Dedifferentiated amniotic fluid mesenchymal stem cell (primary cell): ENCODE data around the gene RPL19.

ENCODE experiments used
- DNase-seq: peaks from one replicate; pipeline ENCODE4 v3.0.0-alpha.2; 2016; ENCODE audit errors: extremely low spot score

Gene RPL19

GRCh38 chr17:39197380-39198185 is 2.5 kb upstream of the RPL19 start, which contains the start of gene CACNB1:
Gene CACNB1, minus strand, starts transcription at chr17:39197669. Its CDS starts 174 bp downstream, at chr17:39197495.
- DNase-seq: peak; percentile 73

- DNase-seq: no peak
Observed at GRCh38 chr17:39198186-39198566, 1.9 kb upstream of the RPL19 start.

DNA sequence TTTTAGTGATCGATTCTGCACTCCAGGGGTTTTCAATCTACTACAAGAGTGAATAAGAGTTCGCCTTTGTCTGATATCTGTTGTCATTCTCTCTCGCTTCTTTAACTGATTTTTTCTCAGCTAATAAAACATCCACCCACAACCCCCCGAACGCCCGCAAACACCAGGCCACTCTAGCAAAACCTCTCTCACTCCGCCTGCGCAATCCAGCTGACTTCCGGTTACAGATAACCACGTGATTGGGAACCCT is 338 bp upstream of the RPL19 start:
- peak; percentile 95 for DNase-seq

DNA sequence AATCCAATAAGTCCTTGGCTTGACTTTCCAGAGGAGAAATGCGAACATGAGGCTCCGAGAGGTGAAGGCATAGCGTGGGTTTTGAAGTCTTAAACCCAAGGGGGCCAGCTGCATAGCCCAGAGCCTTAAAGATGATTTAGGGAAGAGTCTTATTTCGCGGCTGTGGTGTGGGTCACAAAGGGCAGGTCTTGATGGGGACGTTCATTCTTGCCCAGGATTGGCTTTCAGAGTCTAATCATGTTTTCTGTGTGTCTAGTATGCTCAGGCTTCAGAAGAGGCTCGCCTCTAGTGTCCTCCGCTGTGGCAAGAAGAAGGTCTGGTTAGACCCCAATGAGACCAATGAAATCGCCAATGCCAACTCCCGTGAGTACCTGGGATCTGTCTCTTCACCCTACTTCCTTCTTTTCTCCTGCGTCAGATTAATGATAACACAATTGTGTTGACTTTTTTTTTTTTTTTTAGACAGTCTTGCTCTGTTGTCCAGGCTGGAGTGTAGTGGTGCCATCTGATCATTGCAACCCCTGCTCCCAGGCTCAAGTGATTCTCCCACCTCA is 951 bp downstream of the RPL19 start:
- no peak for DNase-seq

GRCh38 chr17:39204245-39204644 is 4.2 kb downstream of the RPL19 start:
- no peak for DNase-seq

DNA sequence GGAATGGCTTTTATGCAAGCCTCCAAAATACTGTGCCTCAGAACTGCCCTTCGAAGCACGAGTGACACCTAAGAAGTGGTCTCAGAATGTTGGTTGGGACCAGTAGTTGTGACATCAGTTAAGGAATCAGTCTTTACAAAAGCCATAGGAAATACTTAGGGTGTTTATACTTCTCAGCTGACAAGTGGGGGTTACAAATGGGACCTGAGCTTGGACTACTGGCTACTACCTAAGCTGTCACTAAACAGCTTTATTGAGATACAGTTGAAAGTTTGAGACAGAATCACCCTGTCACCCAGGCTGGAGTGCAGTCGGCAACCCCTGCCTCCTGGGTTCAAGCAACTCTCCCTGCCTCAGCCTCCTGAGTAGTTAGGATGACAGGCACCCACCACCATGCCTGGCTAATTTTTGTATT is 5.0 kb downstream of the RPL19 start:
- no peak for DNase-seq

DNA sequence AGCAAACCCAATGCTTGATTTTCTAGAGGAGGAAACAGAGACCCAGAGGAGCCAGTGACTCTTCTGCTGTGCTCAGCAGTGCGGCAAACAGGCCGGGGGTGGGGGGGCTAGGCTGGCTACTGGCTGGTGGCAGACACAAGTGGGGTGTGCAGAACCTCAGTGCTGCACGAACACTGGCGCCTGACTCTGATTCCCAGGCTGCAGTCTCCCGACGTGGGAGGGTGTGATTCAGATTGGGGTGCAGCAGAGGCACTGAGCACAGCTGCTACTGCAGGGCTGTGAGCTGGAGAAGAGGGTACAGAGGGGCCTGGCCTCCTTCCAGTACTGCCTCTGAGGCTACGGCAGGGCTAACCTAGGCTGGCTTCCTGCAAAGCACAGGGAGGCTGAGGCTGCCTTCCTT is 8.1 kb downstream of the RPL19 start:
- DNase-seq: no peak

DNA sequence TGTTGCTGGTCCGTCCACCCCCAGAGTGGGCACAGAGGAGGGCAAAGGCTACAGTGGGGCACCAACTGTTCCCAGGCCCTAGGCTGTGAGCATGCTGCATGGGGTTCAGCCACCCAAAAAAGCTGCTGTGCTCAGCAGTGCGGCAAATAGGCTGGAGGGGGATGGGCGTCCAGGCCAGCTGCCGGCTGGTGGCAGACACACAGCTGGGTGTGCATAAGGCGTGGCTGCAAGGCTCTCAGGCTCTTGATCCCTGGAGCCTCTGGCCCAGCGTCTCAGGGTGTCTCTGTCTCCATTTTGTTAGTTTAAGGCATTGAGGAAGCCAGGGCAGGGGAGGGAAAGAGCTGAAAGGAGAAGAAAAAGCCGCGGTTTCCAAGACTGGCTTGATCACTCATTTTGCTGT is 8.8 kb downstream of the RPL19 start:
- DNase-seq: no peak

- DNase-seq: peak; percentile 22
Observed at GRCh38 chr17:39209317-39210092, 9.4 kb downstream of the RPL19 start.

DNA sequence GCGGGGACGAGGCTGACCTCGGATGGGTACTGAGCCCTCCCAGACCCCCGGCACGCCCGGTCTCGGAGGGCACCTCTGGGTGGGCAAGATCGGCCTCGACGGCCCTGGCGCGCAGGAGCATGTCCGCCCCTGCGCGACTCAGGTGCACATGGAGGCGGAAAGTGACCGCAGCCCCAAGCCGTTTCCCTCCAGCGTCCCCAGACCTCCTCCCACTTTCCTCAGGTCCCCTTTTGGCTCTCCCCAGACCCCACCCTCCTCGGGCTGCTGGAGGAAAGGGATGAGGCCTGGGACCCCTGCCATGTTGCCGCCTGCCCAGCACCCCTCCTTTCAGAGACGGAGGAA is 10.0 kb downstream of the RPL19 start:
- DNase-seq: no peak

GRCh38 chr17:39212195-39212810 is 12.2 kb downstream of the RPL19 start:
- DNase-seq: no peak

DNA sequence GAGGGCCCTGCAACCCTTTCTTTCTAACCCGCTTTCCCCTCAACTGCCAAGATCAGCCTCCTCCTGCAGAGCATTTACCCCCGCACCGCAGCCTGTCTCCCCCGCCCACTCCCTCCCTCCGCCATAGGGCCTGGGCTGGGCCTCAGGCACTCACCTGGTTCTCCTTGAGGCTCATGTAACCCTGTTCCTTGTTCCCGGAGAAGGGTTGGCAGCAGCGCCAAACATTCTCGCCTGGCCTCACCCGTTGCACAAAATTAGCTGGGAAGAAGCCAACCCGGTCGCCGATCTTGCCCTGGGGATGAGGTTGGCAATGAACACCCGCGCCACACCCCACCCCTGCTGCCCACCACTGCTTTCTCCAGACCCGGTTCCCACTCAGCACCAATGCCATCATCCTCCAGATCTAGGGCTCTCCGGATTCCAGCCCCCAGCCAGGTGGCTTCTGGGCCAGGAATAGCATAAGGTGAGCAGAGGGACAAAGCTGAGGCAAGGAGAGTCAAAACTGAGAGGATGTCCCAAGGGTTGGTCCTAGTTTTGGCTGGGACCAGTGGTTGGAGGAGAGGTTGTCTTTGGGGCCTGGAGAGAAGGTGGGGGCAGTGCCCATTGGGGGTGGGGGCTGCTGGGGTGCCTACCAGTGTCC is 12.9 kb downstream of the RPL19 start:
- no peak for DNase-seq

- no peak for DNase-seq
Observed at GRCh38 chr17:39213852-39214251, 13.8 kb downstream of the RPL19 start.

GRCh38 chr17:39217734-39218369 is 17.8 kb downstream of the RPL19 start:
- DNase-seq: no peak

DNA sequence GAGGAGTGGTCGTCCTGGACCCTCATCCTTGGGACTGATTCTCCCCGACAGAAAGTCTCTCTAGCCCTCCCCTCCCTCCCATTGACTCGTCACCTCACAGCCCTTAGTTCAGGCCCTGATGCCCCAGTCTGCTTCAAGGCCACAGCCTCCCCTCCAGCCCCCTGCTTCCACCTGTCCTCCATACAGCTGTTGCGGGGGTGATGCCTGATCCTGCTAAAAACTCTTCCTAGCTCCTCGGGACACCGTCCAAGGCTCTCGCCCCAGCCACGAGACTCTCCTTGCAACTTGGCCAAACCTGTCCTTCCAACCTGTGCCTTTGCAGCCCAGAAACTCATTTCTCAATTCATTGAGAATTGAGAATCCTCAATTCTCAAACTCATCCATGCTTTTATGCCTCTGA is 18.8 kb downstream of the RPL19 start:
- DNase-seq: no peak

DNA sequence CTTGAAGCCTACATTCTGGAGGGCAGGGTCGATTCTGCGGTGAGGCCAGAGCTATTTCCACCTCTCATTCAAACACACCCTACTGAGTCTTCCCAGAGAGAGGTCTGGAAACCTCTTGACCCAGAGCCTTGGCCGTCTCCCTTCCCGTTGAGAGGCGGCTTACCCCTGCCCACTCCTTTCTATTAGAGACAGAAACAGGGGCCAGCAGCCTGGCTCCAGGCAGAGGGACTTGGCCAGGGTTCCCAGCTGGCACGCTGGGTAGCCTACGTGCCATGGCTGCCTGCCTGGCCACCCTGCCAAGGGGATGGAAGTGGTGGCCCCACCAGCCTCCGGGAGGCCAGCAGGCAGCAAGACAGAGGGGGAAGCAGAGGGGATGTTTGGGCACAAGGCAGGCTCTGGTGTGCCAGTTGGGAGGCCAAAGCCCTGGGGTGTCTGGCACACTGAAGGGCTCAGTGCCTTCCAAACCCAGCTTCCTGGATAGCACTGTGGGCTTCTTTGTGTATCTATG is 19.6 kb downstream of the RPL19 start:
- DNase-seq: no peak

- DNase-seq: no peak
Observed at GRCh38 chr17:39221572-39221971, 21.5 kb downstream of the RPL19 start.

DNA sequence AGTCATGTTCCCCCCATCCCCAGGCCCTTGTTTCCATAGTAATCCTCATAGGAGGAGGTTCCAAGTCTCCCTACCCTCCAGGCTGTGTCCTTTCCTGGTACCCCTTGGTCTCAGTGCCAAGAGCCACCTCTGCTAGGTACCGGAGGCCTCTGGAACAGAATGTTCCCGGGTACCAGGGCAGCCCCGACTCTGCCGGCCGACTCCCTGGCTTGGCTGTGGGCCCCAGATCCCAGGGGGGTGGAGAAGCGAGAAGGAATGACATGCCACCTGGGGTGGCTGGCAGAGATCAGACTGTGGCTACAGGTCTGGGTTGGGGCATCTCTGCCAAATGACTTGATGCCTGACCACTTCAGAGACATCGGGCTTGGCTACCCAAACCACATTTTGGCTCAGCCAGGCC is 22.1 kb downstream of the RPL19 start:
- no peak for DNase-seq

- DNase-seq: no peak
Observed at GRCh38 chr17:39222866-39223834, 23.1 kb downstream of the RPL19 start.
